ENCODE data around the gene MDM2. TPM values are rescaled to one million over a fixed set of nuclear protein-coding genes. Genes with fewer than 3 reads are reported as not detected.

Gene MDM2
- total and polyA plus RNA-seq, 2 donors (not counting 1 experiment from before 2014, with no cell fraction given), result 46.6 to 240 TPM

- H3K79me2 ChIP-seq (ENCODE audit: control insufficient read depth, insufficient read depth, low read length), result no peaks in the 10 kb centered on the region
- H3K27me3 ChIP-seq (ENCODE audit: control insufficient read depth, insufficient read depth, low read length), result no peaks in the 10 kb centered on the region
- no peak overlapping the region for H2AFZ ChIP-seq (ENCODE audit: low read length)
- no peak for DNase-seq (ENCODE audit: low read depth in 2 of 2)
- H4K20me1 ChIP-seq (ENCODE audit: control insufficient read depth, extremely low read depth, insufficient read depth, low read length), result no peaks in the 10 kb centered on the region
- no peak overlapping the region for H3K4me2 ChIP-seq (ENCODE audit: extremely low read depth, insufficient read depth, low read length)
- H3K4me1 ChIP-seq (ENCODE audit: control insufficient read depth, extremely low read depth, insufficient read depth, low read length), result peaks cover 2% of the 10 kb centered on the region
- H3K4me3 ChIP-seq (replicated peaks in 1 of 4; ENCODE audit: control extremely low read depth in 1 of 4, insufficient read depth in 1 of 4, low read depth in 3 of 4, low read length in 4 of 4), result no peak overlapping the region
- no peak overlapping the region for H3K27ac ChIP-seq (ENCODE audit: insufficient read depth, low read length)
- no peaks in the 10 kb centered on the region for H3K36me3 ChIP-seq (ENCODE audit: control insufficient read depth, insufficient read depth, low read length)
- H3K9me3 ChIP-seq (ENCODE audit: control insufficient read depth, insufficient read depth, low read depth, low read length), result no peaks in the 10 kb centered on the region
- no peak overlapping the region for H3K9ac ChIP-seq (ENCODE audit: insufficient read depth, low read length)
- no peak for TF ChIP-seq EZH2 (IDR thresholded peaks at IDR 0.05; ENCODE audit: low read length, missing control alignments)
- TF ChIP-seq, protein P1, sequence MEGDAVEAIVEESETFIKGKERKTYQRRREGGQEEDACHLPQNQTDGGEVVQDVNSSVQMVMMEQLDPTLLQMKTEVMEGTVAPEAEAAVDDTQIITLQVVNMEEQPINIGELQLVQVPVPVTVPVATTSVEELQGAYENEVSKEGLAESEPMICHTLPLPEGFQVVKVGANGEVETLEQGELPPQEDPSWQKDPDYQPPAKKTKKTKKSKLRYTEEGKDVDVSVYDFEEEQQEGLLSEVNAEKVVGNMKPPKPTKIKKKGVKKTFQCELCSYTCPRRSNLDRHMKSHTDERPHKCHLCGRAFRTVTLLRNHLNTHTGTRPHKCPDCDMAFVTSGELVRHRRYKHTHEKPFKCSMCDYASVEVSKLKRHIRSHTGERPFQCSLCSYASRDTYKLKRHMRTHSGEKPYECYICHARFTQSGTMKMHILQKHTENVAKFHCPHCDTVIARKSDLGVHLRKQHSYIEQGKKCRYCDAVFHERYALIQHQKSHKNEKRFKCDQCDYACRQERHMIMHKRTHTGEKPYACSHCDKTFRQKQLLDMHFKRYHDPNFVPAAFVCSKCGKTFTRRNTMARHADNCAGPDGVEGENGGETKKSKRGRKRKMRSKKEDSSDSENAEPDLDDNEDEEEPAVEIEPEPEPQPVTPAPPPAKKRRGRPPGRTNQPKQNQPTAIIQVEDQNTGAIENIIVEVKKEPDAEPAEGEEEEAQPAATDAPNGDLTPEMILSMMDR (conservative IDR thresholded peaks at IDR 0.05 in 1 of 2, IDR thresholded peaks at IDR 0.05 in 1 of 2; ENCODE audit: low read depth in 1 of 2, low read length in 2 of 2), result no peak
Observed at GRCh38 chr12:68791897-68792481, 16.0 kb upstream of the MDM2 start.

DNA sequence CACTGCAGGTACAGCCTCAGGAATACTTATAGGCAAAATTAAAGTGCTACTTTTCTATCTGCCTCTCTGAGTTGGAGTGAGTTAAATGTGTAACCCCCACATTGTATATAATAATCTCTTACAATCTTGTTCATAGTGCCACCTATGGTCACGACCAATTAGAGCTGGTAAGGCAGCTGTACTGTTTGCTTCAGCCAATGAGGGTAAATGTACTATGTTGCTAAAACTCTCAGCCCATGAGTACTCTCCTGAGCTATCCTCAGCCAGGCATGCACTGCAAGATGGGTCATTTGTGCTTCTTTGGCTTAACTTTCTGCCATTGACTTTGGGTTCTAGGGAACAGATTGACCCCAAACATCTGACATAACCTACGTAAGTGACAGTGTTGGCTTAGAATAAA, 15.0 kb upstream of the MDM2 start:
- Histone ChIP-seq H3K9ac (ENCODE audit: insufficient read depth, low read length) (no peak overlapping the region), H3K27me3 (ENCODE audit: control insufficient read depth, insufficient read depth, low read length) (no peaks in the 10 kb centered on the region), H2AFZ (ENCODE audit: low read length) (no peak overlapping the region), H4K20me1 (ENCODE audit: control insufficient read depth, extremely low read depth, insufficient read depth, low read length) (no peaks in the 10 kb centered on the region), H3K4me3 (replicated peaks in 1 of 4; ENCODE audit: control extremely low read depth in 1 of 4, insufficient read depth in 1 of 4, low read depth in 3 of 4, low read length in 4 of 4) (no peak overlapping the region), H3K79me2 (ENCODE audit: control insufficient read depth, insufficient read depth, low read length) (no peaks in the 10 kb centered on the region), H3K36me3 (ENCODE audit: control insufficient read depth, insufficient read depth, low read length) (no peaks in the 10 kb centered on the region), H3K4me1 (ENCODE audit: control insufficient read depth, extremely low read depth, insufficient read depth, low read length) (no peaks in the 10 kb centered on the region), H3K9me3 (ENCODE audit: control insufficient read depth, insufficient read depth, low read depth, low read length) (no peaks in the 10 kb centered on the region), H3K27ac (ENCODE audit: insufficient read depth, low read length) (no peak overlapping the region), H3K4me2 (ENCODE audit: extremely low read depth, insufficient read depth, low read length) (no peak overlapping the region)
- peak in 1 of 2 donors; percentile 48 for DNase-seq (ENCODE audit: low read depth in 2 of 2)
- TF ChIP-seq EZH2 (IDR thresholded peaks at IDR 0.05; ENCODE audit: low read length, missing control alignments), result no peak
- TF ChIP-seq, protein P1 (conservative IDR thresholded peaks at IDR 0.05 in 1 of 2, IDR thresholded peaks at IDR 0.05 in 1 of 2; ENCODE audit: low read depth in 1 of 2, low read length in 2 of 2), result no peak

DNA sequence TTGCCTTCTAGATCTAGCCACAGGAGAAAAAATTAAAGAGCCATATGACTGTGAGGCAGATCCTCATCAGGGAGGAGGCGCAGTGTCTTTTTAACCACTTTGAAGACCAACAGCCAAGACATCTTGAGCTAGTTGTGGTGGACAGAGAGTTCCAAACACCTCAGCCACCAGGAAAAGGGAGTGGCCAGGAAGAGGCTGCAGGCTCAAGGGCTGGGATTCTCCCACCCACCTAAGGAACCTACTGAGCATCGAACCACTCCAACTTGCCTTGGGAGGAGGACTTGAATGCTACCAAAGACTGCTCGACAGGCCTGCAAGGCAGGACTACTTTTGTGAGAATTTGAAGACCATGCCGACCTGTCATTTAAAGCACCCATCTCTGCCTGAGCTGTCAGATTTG, 14.5 kb upstream of the MDM2 start:
- no peaks in the 10 kb centered on the region for H3K9me3 ChIP-seq (ENCODE audit: control insufficient read depth, insufficient read depth, low read depth, low read length)
- no peaks in the 10 kb centered on the region for H3K36me3 ChIP-seq (ENCODE audit: control insufficient read depth, insufficient read depth, low read length)
- no peaks in the 10 kb centered on the region for H3K4me1 ChIP-seq (ENCODE audit: control insufficient read depth, extremely low read depth, insufficient read depth, low read length)
- no peaks in the 10 kb centered on the region for H4K20me1 ChIP-seq (ENCODE audit: control insufficient read depth, extremely low read depth, insufficient read depth, low read length)
- no peak for DNase-seq (ENCODE audit: low read depth in 2 of 2)
- H3K27ac ChIP-seq (ENCODE audit: insufficient read depth, low read length), result no peak overlapping the region
- no peaks in the 10 kb centered on the region for H3K79me2 ChIP-seq (ENCODE audit: control insufficient read depth, insufficient read depth, low read length)
- no peak overlapping the region for H3K4me2 ChIP-seq (ENCODE audit: extremely low read depth, insufficient read depth, low read length)
- no peak overlapping the region for H2AFZ ChIP-seq (ENCODE audit: low read length)
- H3K27me3 ChIP-seq (ENCODE audit: control insufficient read depth, insufficient read depth, low read length), result no peaks in the 10 kb centered on the region
- no peak overlapping the region for H3K9ac ChIP-seq (ENCODE audit: insufficient read depth, low read length)
- no peak overlapping the region for H3K4me3 ChIP-seq (replicated peaks in 1 of 4; ENCODE audit: control extremely low read depth in 1 of 4, insufficient read depth in 1 of 4, low read depth in 3 of 4, low read length in 4 of 4)
- TF ChIP-seq, protein P1 (conservative IDR thresholded peaks at IDR 0.05 in 1 of 2, IDR thresholded peaks at IDR 0.05 in 1 of 2; ENCODE audit: low read depth in 1 of 2, low read length in 2 of 2), result no peak
- TF ChIP-seq EZH2 (IDR thresholded peaks at IDR 0.05; ENCODE audit: low read length, missing control alignments), result no peak
